NOMO-1 treated with dmso at 0.1 percent for 144 hours (cell line): ENCODE measurements around the gene STX17.

ENCODE experiments used
- DNase-seq: peaks from one replicate; lab custom pipeline; 2025; ENCODE audit not compliant: unreplicated experiment; lab: John Stamatoyannopoulos, UW

The STX17 gene

GRCh38 chr9:99905833-99906402, 536 bp upstream of the STX17 start:
- DNase-seq: no peak

GRCh38 chr9:99907208-99907532, 716 bp downstream of the STX17 start:
- DNase-seq: no peak

- DNase-seq: no peak
Observed at GRCh38 chr9:99911600-99911999, 5.1 kb downstream of the STX17 start.

DNA sequence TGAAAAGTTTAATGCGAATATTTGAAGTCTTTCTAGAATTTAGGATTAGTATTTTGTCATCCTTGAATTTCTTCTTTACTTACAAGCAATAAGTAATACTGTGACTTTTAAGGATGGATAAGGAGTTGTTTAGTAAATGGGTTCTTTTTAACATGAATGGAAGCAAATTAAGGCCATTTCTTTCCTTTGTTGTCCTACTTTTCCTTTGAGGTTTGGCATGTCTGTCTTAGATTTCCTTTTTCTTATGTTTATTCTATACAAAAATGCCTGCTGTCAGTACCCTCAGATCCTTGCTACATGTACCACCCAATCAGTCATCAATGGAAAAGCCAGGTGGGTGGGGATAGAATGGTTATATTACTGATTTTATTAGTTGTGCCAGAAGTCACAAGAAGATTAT, 10.2 kb downstream of the STX17 start:
- DNase-seq: no peak

DNA sequence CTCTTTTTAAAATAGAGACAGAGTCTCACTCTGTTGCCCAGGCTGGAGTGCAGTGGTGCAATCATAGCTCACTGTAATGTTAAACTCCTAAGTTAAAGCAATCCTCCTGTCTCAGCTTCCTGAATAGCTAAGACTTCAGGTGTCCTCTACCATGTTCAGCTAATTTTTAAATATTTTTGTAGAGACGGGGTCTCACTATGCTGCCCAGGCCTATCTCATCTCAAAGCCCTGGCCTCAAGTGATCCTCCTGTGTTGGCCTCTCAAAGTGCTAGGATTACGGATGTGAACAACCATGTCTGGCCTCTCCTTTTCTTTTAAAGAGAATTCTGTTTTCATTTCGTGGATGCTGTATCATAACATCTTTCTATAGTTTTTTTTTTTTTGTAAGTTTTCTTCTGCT, 11.7 kb downstream of the STX17 start:
- no peak for DNase-seq

- DNase-seq: no peak
Observed at GRCh38 chr9:99919930-99920329, 13.5 kb downstream of the STX17 start.

DNA sequence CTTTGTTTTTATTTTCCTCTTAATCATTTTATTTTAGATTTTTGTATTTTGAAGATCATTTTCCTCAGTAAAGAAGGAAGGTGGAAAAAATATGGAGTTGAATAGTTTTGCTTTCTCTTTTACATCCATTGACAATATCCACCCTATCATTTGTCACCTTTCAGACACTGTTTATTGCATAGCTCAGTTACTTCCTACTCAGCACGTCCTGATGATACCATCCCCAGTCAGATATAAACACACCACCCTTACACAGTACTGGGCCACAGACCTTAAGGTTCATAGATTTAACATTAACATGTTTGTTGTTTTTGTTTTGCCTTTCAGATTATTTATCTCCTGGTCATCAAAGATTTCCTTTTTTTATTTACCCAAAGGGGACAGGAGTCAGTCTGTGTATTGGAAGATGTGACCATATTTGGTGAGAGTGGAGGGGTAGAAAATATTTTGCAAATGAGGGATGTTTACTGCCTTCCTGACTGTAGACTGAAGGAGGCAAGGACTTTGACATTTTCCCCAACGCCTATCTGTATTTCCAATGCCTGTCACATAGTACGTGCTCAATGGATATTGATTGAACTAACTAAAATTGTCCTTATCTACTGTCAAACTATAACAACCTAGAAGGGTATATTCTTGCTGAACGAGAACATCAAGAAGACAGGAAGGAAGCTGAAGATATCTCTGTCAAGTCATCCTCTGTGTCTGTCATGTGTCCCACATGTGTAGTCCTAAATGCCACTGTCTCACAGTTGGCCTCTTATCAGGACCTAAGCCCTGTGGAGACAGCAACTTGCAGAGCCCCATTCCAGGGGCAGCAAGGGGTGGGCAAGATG, 15.6 kb downstream of the STX17 start:
- DNase-seq: no peak

DNA sequence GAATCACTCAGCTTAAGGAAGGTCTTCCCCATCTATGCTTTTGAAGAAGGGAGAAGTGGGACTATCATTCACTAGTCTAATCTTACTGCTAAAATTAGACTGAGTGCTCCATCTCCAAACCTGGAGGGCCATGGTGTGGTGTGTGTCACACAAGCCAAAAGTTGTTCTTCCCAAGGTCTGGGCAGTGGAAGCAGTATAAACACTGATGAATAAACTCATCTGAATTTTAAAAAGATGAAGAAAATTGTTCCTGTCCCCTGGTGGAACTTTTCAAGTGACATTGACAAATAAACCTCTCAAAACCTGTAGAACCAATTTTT, 16.2 kb downstream of the STX17 start:
- DNase-seq: no peak

GRCh38 chr9:99925541-99925940, 19.1 kb downstream of the STX17 start:
- DNase-seq: no peak

GRCh38 chr9:99929652-99930051, 23.2 kb downstream of the STX17 start:
- DNase-seq: no peak

- no peak for DNase-seq
Observed at GRCh38 chr9:99931155-99931840, 24.8 kb downstream of the STX17 start.

- DNase-seq: no peak
Observed at GRCh38 chr9:99936947-99937587, 30.6 kb downstream of the STX17 start.

DNA sequence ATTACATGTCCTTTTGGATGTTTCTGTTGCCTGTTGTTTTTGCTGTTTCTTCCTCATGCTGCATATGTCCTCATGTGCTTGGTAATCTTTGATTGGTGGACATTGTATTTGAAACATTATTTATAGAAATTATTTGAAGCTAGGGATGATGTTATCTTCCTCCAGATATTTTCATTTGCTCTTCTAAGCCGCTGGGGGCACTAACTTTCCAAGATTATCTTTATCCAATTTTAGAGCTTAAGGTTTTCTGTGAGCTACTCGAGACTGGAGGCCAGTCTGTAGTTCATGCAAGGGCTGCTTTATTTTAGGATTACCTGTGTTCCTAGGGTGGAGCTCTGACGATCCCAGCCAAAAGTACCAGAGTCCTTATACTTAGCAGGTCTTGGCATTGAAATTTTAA, 40.9 kb downstream of the STX17 start:
- no peak for DNase-seq

DNA sequence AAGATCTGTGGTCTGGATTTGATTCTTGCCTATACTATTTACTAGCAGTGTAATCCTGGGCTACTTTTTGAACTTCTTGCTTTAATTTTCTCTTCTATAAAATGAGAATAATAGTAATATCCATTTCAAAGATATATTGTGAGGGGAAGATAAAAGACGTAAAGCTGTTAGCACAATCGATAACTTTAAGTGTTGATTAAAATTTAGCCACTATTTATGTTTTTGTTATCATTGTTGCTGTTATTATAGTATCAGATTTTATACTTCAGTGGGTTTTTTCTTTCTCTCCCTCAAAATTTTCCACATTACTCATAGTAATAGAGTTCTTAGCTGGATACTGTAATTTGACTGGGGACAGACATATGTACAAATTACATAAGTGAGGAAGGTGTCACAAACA, 42.0 kb downstream of the STX17 start:
- no peak for DNase-seq

GRCh38 chr9:99948896-99949295, 42.4 kb downstream of the STX17 start:
- no peak for DNase-seq

- no peak for DNase-seq
Observed at GRCh38 chr9:99953861-99954507, 47.5 kb downstream of the STX17 start.

DNA sequence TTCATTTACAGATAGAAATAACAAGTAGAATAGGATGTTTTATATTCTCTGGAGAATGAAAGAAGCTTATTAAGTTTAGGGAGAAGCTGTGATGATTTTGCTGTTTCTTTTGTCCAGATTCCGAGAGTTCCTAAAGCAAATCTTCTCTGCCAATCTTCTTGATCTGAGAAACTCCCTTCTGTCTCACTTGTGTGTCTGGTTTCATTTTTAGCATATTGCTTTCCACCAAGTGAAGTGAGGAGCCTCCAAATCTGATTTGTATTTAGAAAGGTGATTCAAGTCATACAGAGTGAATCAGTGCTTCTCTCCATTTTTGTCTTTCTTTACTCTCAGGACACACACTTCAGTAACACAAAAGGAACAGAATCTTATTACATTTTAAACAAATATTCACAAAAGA, 48.4 kb downstream of the STX17 start:
- no peak for DNase-seq

- no peak for DNase-seq
Observed at GRCh38 chr9:99955606-99956005, 49.2 kb downstream of the STX17 start.

DNA sequence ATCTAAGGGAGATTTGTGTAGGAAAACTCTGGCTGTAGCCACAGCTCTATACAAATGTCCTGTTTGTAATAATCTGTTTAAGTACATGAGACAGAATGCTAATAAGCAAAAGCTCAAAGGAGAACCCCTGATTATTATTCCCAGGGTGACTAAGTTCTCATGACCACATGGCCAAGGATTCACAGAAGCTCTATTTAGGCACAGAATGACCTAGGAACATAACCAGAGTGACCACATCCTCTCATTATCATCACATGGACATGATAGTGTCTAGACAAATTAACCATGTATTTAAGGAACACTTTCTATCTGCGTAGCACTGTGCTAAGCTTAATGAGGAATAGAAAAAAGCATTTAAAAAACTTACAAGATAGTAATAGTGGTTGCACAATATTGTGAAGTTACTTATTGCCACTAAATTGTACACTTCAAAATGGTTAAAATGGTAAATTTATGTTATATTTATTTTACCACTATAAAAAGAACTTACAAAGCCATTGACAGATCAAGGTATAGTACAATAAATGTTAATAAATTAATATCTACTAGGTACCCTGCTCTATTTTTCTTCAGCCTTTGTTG, 56.3 kb downstream of the STX17 start:
- DNase-seq: no peak

GRCh38 chr9:99964336-99964735, 57.9 kb downstream of the STX17 start:
- DNase-seq: no peak

- DNase-seq: no peak
Observed at GRCh38 chr9:99966001-99966400, 59.5 kb downstream of the STX17 start.
